Right renal pelvis (tissue), 4 donors: Measurements from ENCODE around the gene TOLLIP. TPM values are rescaled to one million over a fixed set of nuclear protein-coding genes. Genes with fewer than 3 reads are reported as not detected.
"Not testable (repeated sequence)": the region's sequence is repeated elsewhere in the genome, so short reads cannot be mapped to it uniquely, and the experiment has no call there.

Source experiments
- DNase-seq, 4 donors: peaks; one replicate each; pipeline ENCODE4 v3.0.0-alpha.2; 2013; ENCODE audit warnings: low read depth in 4 of 4, low spot score in 3 of 4, missing footprints in 1 of 4
- polyA plus RNA-seq, 4 donors: library from polyadenylated mRNA; unstranded; fragments of 120-200 nt; gene quantifications; one replicate each; pipeline ENCODE4 v1.2.1, GENCODE V29; 2013; ENCODE audit not compliant: insufficient read length in 4 of 4

The TOLLIP gene
- polyA plus RNA-seq, 4 donors = 37.7 to 52.6 (median 40.7) TPM

- DNase-seq = no peak
Observed at GRCh38 chr11:1344056-1344635, 34.7 kb upstream of the TOLLIP start.

- no peak for DNase-seq
Observed at GRCh38 chr11:1343391-1344055, 34.1 kb upstream of the TOLLIP start.

GRCh38 chr11:1342946-1343345, 33.5 kb upstream of the TOLLIP start:
- DNase-seq = no peak

- no peak for DNase-seq
Observed at GRCh38 chr11:1341928-1342524, 32.6 kb upstream of the TOLLIP start.

- not testable (repeated sequence) for DNase-seq
Observed at GRCh38 chr11:1341226-1341625, 31.8 kb upstream of the TOLLIP start.

- no peak for DNase-seq
Observed at GRCh38 chr11:1340111-1340510, 30.7 kb upstream of the TOLLIP start.

- no peak for DNase-seq
Observed at GRCh38 chr11:1339066-1339675, 29.7 kb upstream of the TOLLIP start.

GRCh38 chr11:1338201-1339065, 29.0 kb upstream of the TOLLIP start:
- no peak for DNase-seq

- DNase-seq = no peak
Observed at GRCh38 chr11:1337647-1338007, 28.2 kb upstream of the TOLLIP start.

GRCh38 chr11:1336836-1337646, 27.6 kb upstream of the TOLLIP start:
- no peak for DNase-seq

GRCh38 chr11:1335811-1336761, 26.7 kb upstream of the TOLLIP start:
- DNase-seq = no peak

GRCh38 chr11:1335264-1335810, 25.9 kb upstream of the TOLLIP start:
- no peak for DNase-seq

- DNase-seq = no peak
Observed at GRCh38 chr11:1333860-1334259, 24.4 kb upstream of the TOLLIP start.

GRCh38 chr11:1333091-1333772, 23.8 kb upstream of the TOLLIP start:
- DNase-seq = no peak

- DNase-seq = no peak
Observed at GRCh38 chr11:1330473-1330872, 21.0 kb upstream of the TOLLIP start.

- no peak for DNase-seq
Observed at GRCh38 chr11:1327064-1327460, 17.6 kb upstream of the TOLLIP start.

GRCh38 chr11:1326435-1327063, 17.1 kb upstream of the TOLLIP start:
- DNase-seq = no peak

GRCh38 chr11:1323774-1324173, 14.3 kb upstream of the TOLLIP start:
- no peak for DNase-seq
